ENCODE results near the gene ARMC9.

DNA sequence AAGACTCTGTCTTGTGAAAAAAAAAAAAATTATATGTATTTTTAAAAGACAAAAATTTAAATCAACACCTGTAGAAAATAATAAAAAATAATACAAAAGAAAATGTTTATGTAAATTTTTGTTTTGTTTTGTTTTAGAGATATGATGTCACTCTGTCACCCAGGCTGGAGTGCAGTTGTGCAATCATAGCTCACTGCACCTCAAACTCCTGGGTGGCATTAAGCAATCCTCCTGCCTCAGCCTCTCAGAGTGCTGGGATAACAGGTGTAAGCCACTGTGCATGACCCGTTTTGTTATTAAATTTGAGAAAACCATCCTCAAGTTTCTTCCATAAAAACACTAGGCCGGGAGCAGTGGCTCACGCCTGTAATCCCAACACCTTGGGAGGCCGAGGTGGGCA, 140.9 kb downstream of the ARMC9 start:
- TF ChIP-seq, protein P1, sequence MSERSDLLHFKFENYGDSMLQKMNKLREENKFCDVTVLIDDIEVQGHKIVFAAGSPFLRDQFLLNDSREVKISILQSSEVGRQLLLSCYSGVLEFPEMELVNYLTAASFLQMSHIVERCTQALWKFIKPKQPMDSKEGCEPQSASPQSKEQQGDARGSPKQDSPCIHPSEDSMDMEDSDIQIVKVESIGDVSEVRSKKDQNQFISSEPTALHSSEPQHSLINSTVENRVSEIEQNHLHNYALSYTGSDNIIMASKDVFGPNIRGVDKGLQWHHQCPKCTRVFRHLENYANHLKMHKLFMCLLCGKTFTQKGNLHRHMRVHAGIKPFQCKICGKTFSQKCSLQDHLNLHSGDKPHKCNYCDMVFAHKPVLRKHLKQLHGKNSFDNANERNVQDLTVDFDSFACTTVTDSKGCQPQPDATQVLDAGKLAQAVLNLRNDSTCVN (tag by site-specific recombination; optimal IDR thresholded peaks at IDR 0.05) = no peak
- TF ChIP-seq ZNF114 (tag by site-specific recombination; IDR thresholded peaks at IDR 0.05) (no peak), ZNF24 (tag by site-specific recombination; IDR thresholded peaks at IDR 0.05) (no peak), GLI4 (tag by site-specific recombination; IDR thresholded peaks at IDR 0.05) (no peak), ZNF677 (tag by site-specific recombination; IDR thresholded peaks at IDR 0.05) (no peak), ZBTB21 (tag by site-specific recombination; IDR thresholded peaks at IDR 0.05) (no peak), ZNF549 (tag by site-specific recombination; IDR thresholded peaks at IDR 0.05) (no peak), ZNF473 (tag by site-specific recombination; IDR thresholded peaks at IDR 0.05) (no peak), ZNF530 (tag by site-specific recombination; IDR thresholded peaks at IDR 0.05; ENCODE audit: low read depth) (no peak)
- TF ChIP-seq, protein P2, sequence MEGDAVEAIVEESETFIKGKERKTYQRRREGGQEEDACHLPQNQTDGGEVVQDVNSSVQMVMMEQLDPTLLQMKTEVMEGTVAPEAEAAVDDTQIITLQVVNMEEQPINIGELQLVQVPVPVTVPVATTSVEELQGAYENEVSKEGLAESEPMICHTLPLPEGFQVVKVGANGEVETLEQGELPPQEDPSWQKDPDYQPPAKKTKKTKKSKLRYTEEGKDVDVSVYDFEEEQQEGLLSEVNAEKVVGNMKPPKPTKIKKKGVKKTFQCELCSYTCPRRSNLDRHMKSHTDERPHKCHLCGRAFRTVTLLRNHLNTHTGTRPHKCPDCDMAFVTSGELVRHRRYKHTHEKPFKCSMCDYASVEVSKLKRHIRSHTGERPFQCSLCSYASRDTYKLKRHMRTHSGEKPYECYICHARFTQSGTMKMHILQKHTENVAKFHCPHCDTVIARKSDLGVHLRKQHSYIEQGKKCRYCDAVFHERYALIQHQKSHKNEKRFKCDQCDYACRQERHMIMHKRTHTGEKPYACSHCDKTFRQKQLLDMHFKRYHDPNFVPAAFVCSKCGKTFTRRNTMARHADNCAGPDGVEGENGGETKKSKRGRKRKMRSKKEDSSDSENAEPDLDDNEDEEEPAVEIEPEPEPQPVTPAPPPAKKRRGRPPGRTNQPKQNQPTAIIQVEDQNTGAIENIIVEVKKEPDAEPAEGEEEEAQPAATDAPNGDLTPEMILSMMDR (tag by site-specific recombination; IDR thresholded peaks at IDR 0.05) = no peak
- TF ChIP-seq, protein P3, sequence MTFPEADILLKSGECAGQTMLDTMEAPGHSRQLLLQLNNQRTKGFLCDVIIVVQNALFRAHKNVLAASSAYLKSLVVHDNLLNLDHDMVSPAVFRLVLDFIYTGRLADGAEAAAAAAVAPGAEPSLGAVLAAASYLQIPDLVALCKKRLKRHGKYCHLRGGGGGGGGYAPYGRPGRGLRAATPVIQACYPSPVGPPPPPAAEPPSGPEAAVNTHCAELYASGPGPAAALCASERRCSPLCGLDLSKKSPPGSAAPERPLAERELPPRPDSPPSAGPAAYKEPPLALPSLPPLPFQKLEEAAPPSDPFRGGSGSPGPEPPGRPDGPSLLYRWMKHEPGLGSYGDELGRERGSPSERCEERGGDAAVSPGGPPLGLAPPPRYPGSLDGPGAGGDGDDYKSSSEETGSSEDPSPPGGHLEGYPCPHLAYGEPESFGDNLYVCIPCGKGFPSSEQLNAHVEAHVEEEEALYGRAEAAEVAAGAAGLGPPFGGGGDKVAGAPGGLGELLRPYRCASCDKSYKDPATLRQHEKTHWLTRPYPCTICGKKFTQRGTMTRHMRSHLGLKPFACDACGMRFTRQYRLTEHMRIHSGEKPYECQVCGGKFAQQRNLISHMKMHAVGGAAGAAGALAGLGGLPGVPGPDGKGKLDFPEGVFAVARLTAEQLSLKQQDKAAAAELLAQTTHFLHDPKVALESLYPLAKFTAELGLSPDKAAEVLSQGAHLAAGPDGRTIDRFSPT (tag by site-specific recombination; IDR thresholded peaks at IDR 0.05) = no peak
- TF ChIP-seq, protein P4, sequence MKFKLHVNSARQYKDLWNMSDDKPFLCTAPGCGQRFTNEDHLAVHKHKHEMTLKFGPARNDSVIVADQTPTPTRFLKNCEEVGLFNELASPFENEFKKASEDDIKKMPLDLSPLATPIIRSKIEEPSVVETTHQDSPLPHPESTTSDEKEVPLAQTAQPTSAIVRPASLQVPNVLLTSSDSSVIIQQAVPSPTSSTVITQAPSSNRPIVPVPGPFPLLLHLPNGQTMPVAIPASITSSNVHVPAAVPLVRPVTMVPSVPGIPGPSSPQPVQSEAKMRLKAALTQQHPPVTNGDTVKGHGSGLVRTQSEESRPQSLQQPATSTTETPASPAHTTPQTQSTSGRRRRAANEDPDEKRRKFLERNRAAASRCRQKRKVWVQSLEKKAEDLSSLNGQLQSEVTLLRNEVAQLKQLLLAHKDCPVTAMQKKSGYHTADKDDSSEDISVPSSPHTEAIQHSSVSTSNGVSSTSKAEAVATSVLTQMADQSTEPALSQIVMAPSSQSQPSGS (tag by site-specific recombination; IDR thresholded peaks at IDR 0.05; ENCODE audit: low read depth) = no peak
- TF ChIP-seq, protein P5, sequence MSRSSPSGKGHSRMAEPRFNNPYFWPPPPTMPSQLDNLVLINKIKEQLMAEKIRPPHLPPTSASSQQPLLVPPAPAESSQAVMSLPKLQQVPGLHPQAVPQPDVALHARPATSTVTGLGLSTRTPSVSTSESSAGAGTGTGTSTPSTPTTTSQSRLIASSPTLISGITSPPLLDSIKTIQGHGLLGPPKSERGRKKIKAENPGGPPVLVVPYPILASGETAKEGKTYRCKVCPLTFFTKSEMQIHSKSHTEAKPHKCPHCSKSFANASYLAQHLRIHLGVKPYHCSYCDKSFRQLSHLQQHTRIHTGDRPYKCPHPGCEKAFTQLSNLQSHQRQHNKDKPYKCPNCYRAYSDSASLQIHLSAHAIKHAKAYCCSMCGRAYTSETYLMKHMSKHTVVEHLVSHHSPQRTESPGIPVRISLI (tag by site-specific recombination; IDR thresholded peaks at IDR 0.05) = no peak
